Activated B cell treated with CpG ODN at 0.5 μM for 24 hours (primary cell): ENCODE data around the gene AFG1L. TPM values are rescaled to one million over a fixed set of nuclear protein-coding genes. Genes with fewer than 3 reads are reported as not detected.
A peak's percentile ranks its signal among the peaks of the same experiment; 100 is the strongest.
"Not testable (repeated sequence)": the region's sequence is repeated elsewhere in the genome, so short reads cannot be mapped to it uniquely, and the experiment has no call there.

Experiments used
- ATAC-seq: fragments of 200-7000 bp; cut with Tn5 transposase; one replicate; pipeline ENCODE4 v1.10.0; 2021; ENCODE audit warnings: low read depth, mild to moderate bottlenecking, moderate library complexity
- CTCF ChIA-PET: fragments of 350-600 bp; sonication (Branson Sonifier 250); formaldehyde crosslinking; loops from one replicate; lab custom pipeline; 2021; ENCODE audit warnings: antibody characterized with exemption; lab: Charles Lee
- POLR2A ChIA-PET: fragments of 350-600 bp; sonication (Branson Sonifier 250); formaldehyde crosslinking; loops from one replicate; lab custom pipeline; 2021; ENCODE audit warnings: antibody characterized with exemption; lab: Charles Lee
- DNase-seq: peaks from one replicate; pipeline ENCODE4 v3.0.0; 2022
- H3K27ac Mint-ChIP-seq: one replicate; pipeline ENCODE4 v1.8.0; 2020; ENCODE audit warnings: mixed read lengths
- H3K27me3 Mint-ChIP-seq: one replicate; pipeline ENCODE4 v1.8.0; 2021; ENCODE audit warnings: mixed read lengths
- H3K36me3 Mint-ChIP-seq: one replicate; pipeline ENCODE4 v1.8.0; 2021; ENCODE audit warnings: low read depth, mixed read lengths
- H3K4me1 Mint-ChIP-seq: one replicate; pipeline ENCODE4 v1.8.0; 2021; ENCODE audit warnings: mixed read lengths
- H3K4me3 Mint-ChIP-seq: one replicate; pipeline ENCODE4 v1.8.0; 2020; ENCODE audit warnings: mild to moderate bottlenecking, mixed read lengths
- H3K9me3 Mint-ChIP-seq: one replicate; pipeline ENCODE4 v1.8.0; 2020; ENCODE audit warnings: mixed read lengths
- CTCF ChIP-seq: fragments of 200-600 bp; IDR thresholded peaks from one replicate; pipeline ENCODE4 v1.8.0; 2022; ENCODE audit warnings: antibody characterized with exemption, mild to moderate bottlenecking
- intact Hi-C: fragments of 100-400 bp; cut with micrococcal nuclease; formaldehyde crosslinking; loops from one replicate; pipeline ENCODE4 v1.15.1; 2024
- total RNA-seq: library from RNA; stranded (reverse); gene quantifications from 2 replicates; pipeline ENCODE4 v1.2.3, GENCODE V29; 2022

The AFG1L gene
- total RNA-seq: 7.5 and 10.3 TPM in 2 replicates

- peak; percentile 92 for ATAC-seq
- Mint-ChIP-seq H3K27ac (peak within 1 kb of the TSS; percentile 100), H3K27me3 (no peaks in the 10 kb centered on the region), H3K9me3 (no peaks in the 10 kb centered on the region), H3K36me3 (peaks cover 9% of the 10 kb centered on the region), H3K4me3 (peak within 1 kb of the TSS; percentile 99), H3K4me1 (peaks cover 30% of the 10 kb centered on the region)
- ChIA-PET CTCF (interaction anchor here (1.0 to 2.3 kb wide), 2 partner anchors 34 to 197 kb away, joined by 4 to 6 read pairs; partner anchors contain the start of gene SNX3), POLR2A (interaction anchor here (0.5 to 3.9 kb wide), 22 partner anchors 10 to 1187 kb away, joined by 3 to 102 read pairs (median 4); partner anchors contain the start of genes CD164, CEP57L1, PDSS2 and SEC63)
- DNase-seq: peak; percentile 89
- no peak for TF ChIP-seq CTCF
- intact Hi-C loops: loop anchor here (1.0 to 10.0 kb wide), 7 partner anchors 34 to 1090 kb away; partner anchors contain the start of genes ARMC2, CD164, CEP57L1 and OSTM1
These were observed at the start of gene AFG1L for GRCh38 chr6:108294727-108295625. AFG1L (plus strand) TSS chr6:108295054; CDS start chr6:108295080, 26 bp downstream.

GRCh38 chr6:108245095-108245494 is 49.8 kb upstream of the AFG1L start:
- intact Hi-C loops: not testable (repeated sequence)
- peaks cover 75% of the 10 kb centered on the region for H3K36me3 Mint-ChIP-seq

GRCh38 chr6:108247965-108248536 is 46.8 kb upstream of the AFG1L start:
- CTCF ChIA-PET: interaction anchor here (4.7 kb wide), 1 partner anchor 244 kb away, joined by 33 read pairs; no protein-coding TSS in a partner anchor
- Mint-ChIP-seq H3K9me3 (no peaks in the 10 kb centered on the region), H3K27me3 (no peaks in the 10 kb centered on the region), H3K36me3 (peaks cover 74% of the 10 kb centered on the region), H3K27ac (peak overlapping the region; percentile 3), H3K4me3 (no peak overlapping the region), H3K4me1 (peaks cover 70% of the 10 kb centered on the region)
- DNase-seq (no peak), ATAC-seq (no peak)
- intact Hi-C loops: loop anchor here (2.0 kb wide), 1 partner anchor 13 kb away; the partner anchor contains the start of gene SNX3
- POLR2A ChIA-PET: interaction anchor here (0.6 to 1.0 kb wide), 2 partner anchors 16 to 27 kb away, joined by 3 to 6 read pairs; no protein-coding TSS in a partner anchor
- no peak for TF ChIP-seq CTCF

More at GRCh38 chr6:108245095-108245494, 49.8 kb upstream of the AFG1L start:
- H3K9me3 Mint-ChIP-seq, DNase-seq, H3K27me3 Mint-ChIP-seq, CTCF ChIA-PET, ATAC-seq, POLR2A ChIA-PET, H3K4me3 Mint-ChIP-seq, H3K27ac Mint-ChIP-seq: not testable (repeated sequence)
- H3K4me1 Mint-ChIP-seq: peaks cover 65% of the 10 kb centered on the region

- H3K4me3 Mint-ChIP-seq: no peak overlapping the region
- ATAC-seq: peak; percentile 65
- H3K9me3 Mint-ChIP-seq: no peaks in the 10 kb centered on the region
These were observed 44.5 kb upstream of the AFG1L start for GRCh38 chr6:108250240-108250866.

More at GRCh38 chr6:108250240-108250866, 44.5 kb upstream of the AFG1L start:
- ChIA-PET POLR2A (interaction anchor here (0.6 to 2.2 kb wide), 2 partner anchors 10 to 107 kb away, joined by 10 to 16 read pairs; partner anchors contain the start of gene SNX3), CTCF (interaction anchor here (1.2 to 4.7 kb wide), 2 partner anchors 242 to 245 kb away, joined by 4 to 33 read pairs; no protein-coding TSS in a partner anchor)
- intact Hi-C loops: loop anchor here (1.0 to 10.0 kb wide), 5 partner anchors 110 to 764 kb away; no protein-coding TSS in a partner anchor
- Mint-ChIP-seq H3K27me3 (no peaks in the 10 kb centered on the region), H3K27ac (peak overlapping the region; percentile 5), H3K4me1 (peaks cover 84% of the 10 kb centered on the region), H3K36me3 (peaks cover 73% of the 10 kb centered on the region)
- DNase-seq: no peak
- no peak for TF ChIP-seq CTCF
